Panc1 (cell line): Measurements from ENCODE around the gene ZNF691. TPM values are rescaled to one million over a fixed set of nuclear protein-coding genes. Genes with fewer than 3 reads are reported as not detected.

Source experiments
- ATAC-seq: fragments of 200-7000 bp; cut with Tn5 transposase; 2 replicates; pipeline ENCODE4 v1.9.1; 2020; ENCODE audit warnings: mild to moderate bottlenecking, moderate library complexity
- BruUV-seq: library from RNA; stranded (reverse); fragments of 400-500 nt; replicated peaks from 2 replicates; lab custom pipeline; 2021; lab: Mats Ljungman, UMichigan
- CTCF ChIA-PET: fragments of 300-600 bp; sonication (Branson Sonifier 250); formaldehyde crosslinking; loops from one replicate; lab custom pipeline; 2022; ENCODE audit warnings: antibody characterized with exemption; lab: Charles Lee
- POLR2A ChIA-PET: fragments of 300-600 bp; sonication (Branson Sonifier 250); formaldehyde crosslinking; loops from one replicate; lab custom pipeline; 2022; ENCODE audit warnings: antibody characterized with exemption; lab: Charles Lee
- DNase-seq: peaks from one replicate; pipeline ENCODE4 v3.0.0-alpha.2; 2010; ENCODE audit warnings: low read depth, low spot score
- H3K27ac ChIP-seq: 2 replicates; pipeline ENCODE4 v1.5.1; 2011; ENCODE audit warnings: mild to moderate bottlenecking, low read length, inconsistent platforms
- H3K27me3 ChIP-seq: fragments of 200-500 bp; sonication (Bioruptor generic); 2 replicates; pipeline ENCODE4 v1.6.0; 2014; ENCODE audit warnings: low read length, inconsistent platforms; ENCODE audit not compliant: control insufficient read depth, insufficient read depth
- H3K36me3 ChIP-seq: fragments of 200-500 bp; sonication (Bioruptor generic); 2 replicates; pipeline ENCODE4 v1.5.1; 2014; ENCODE audit warnings: inconsistent platforms, mild to moderate bottlenecking, low read length, moderate library complexity; ENCODE audit not compliant: control insufficient read depth, insufficient read depth
- H3K4me1 ChIP-seq: 2 replicates; pipeline ENCODE4 v1.5.1; 2011; ENCODE audit warnings: inconsistent platforms, mild to moderate bottlenecking, low read length, moderate library complexity; ENCODE audit not compliant: control insufficient read depth, insufficient read depth
- H3K4me3 ChIP-seq, 2 experiments: 2 replicates each; pipeline ENCODE4 v1.5.1; 2011 to 2012; ENCODE audit warnings: low read depth in 2 of 2, low read length in 2 of 2, mild to moderate bottlenecking in 2 of 2, inconsistent platforms in 1 of 2, moderate library complexity in 1 of 2
- H3K9me3 ChIP-seq: fragments of 200-500 bp; sonication (Bioruptor generic); 2 replicates; pipeline ENCODE4 v1.5.1; 2014; ENCODE audit warnings: low read depth, mild to moderate bottlenecking, inconsistent platforms, low read length, moderate library complexity; ENCODE audit not compliant: control insufficient read depth, insufficient read depth
- CTCF ChIP-seq: fragments of 450-650 bp; IDR thresholded peaks from 2 replicates; pipeline ENCODE4 v1.5.1; 2017; ENCODE audit warnings: mild to moderate bottlenecking
- POLR2AphosphoS5 ChIP-seq: IDR thresholded peaks from 2 replicates; pipeline ENCODE4 v1.6.1; 2012; ENCODE audit warnings: mild to moderate bottlenecking, low read depth, low read length, moderate library complexity
- REST ChIP-seq, 2 experiments: IDR thresholded peaks; 2 replicates each; pipeline ENCODE4 v1.6.1; 2011 to 2012; ENCODE audit warnings: low read depth in 2 of 2, control low read depth in 1 of 2, low read length in 1 of 2, mild to moderate bottlenecking in 1 of 2, moderate library complexity in 1 of 2; ENCODE audit not compliant: insufficient read depth in 1 of 2
- SIN3A ChIP-seq: IDR thresholded peaks from 2 replicates; pipeline ENCODE4 v1.6.1; 2012; ENCODE audit warnings: low read depth, mild to moderate bottlenecking, low read length, moderate library complexity, borderline replicate concordance; ENCODE audit not compliant: insufficient read depth
- TCF7L2 ChIP-seq: IDR thresholded peaks from 2 replicates; pipeline ENCODE4 v1.6.1; 2011; ENCODE audit warnings: mild to moderate bottlenecking, low read depth, low read length, inconsistent platforms
- in situ Hi-C: cut with HindIII; loops from 2 replicates; pipeline ENCODE4 v1.10.0; 2016; ENCODE audit warnings: low sequenced_read_pairs, low pct_unique_long_range_greater_than_20kb
- intact Hi-C: fragments of 100-400 bp; cut with micrococcal nuclease; formaldehyde crosslinking; loops from one replicate; pipeline ENCODE4 v1.10.0; 2022; ENCODE audit not compliant: unreplicated experiment
- total RNA-seq: library from RNA; stranded (reverse); gene quantifications from one replicate; pipeline ENCODE4 v1.2.1, GENCODE V29; 2021; ENCODE audit not compliant: unreplicated experiment

ZNF691 gene
- total RNA-seq, 1 experiment from 2014 or later = 9.9 TPM

- Histone ChIP-seq H3K4me1 (no peaks in the 10 kb centered on the region), H3K27ac (no peak overlapping the region), H3K4me3 (no peak overlapping the region), H3K27me3 (peaks cover 5% of the 10 kb centered on the region), H3K9me3 (no peaks in the 10 kb centered on the region; the same call in 1 of the 2 replicates), H3K36me3 (no peaks in the 10 kb centered on the region)
- TF ChIP-seq SIN3A (no peak), REST (IDR thresholded peaks at IDR 0.05; ENCODE audit: insufficient read depth in 1 of 2, low read depth in 2 of 2, low read length in 1 of 2) (no peak), POLR2AphosphoS5 (no peak), CTCF (no peak), TCF7L2 (no peak)
- BruUV-seq = no TSS peak
- in situ Hi-C loops (no loop called here), intact Hi-C loops (no loop called here)
- POLR2A ChIA-PET = interaction anchor here (0.6 kb wide), 1 partner anchor 10 kb away, joined by 4 read pairs; no protein-coding TSS in a partner anchor
- DNase-seq (no peak), ATAC-seq (no peak)
- CTCF ChIA-PET = interaction anchor here (0.6 kb wide), 1 partner anchor 16 kb away, joined by 8 read pairs; no protein-coding TSS in a partner anchor
Measured at GRCh38 chr1:42880384-42880783, 34.0 kb downstream of the ZNF691 start.

GRCh38 chr1:42886046-42886739 lies 39.8 kb downstream of the ZNF691 start:
- in situ Hi-C loops = no loop called here
- intact Hi-C loops = no loop called here
- H3K27ac ChIP-seq = no peak overlapping the region
- CTCF ChIA-PET = no interaction called here
- no peaks in the 10 kb centered on the region for H3K4me1 ChIP-seq
- H3K27me3 ChIP-seq = no peaks in the 10 kb centered on the region
- TF ChIP-seq TCF7L2 = no peak
- TF ChIP-seq REST (IDR thresholded peaks at IDR 0.05; ENCODE audit: insufficient read depth in 1 of 2, low read depth in 2 of 2, low read length in 1 of 2) = no peak
- TF ChIP-seq CTCF = no peak
- TF ChIP-seq SIN3A = no peak
- POLR2A ChIA-PET = interaction anchor here (0.6 to 0.7 kb wide), 2 partner anchors 14 to 628 kb away, joined by 3 to 4 read pairs; no protein-coding TSS in a partner anchor
- H3K4me3 ChIP-seq = no peak overlapping the region
- H3K9me3 ChIP-seq = no peaks in the 10 kb centered on the region
- no peak for DNase-seq
- H3K36me3 ChIP-seq = no peaks in the 10 kb centered on the region
- ATAC-seq = no peak
- BruUV-seq = no TSS peak
